SK-N-SH treated with all-trans-retinoic acid at 6 μM for 48 hours (cell line): ENCODE data around the gene ZBTB47.

ENCODE experiments used
- ATAC-seq: fragments of 200-7000 bp; cut with Tn5 transposase; 3 replicates; pipeline ENCODE4 v1.9.1; 2020; ENCODE audit warnings: mild to moderate bottlenecking, moderate library complexity
- ARNTL ChIP-seq: fragments of 450-650 bp; formaldehyde crosslinking; IDR thresholded peaks from 2 replicates; pipeline ENCODE4 v1.5.0; 2020; ENCODE audit warnings: low read depth, mild to moderate bottlenecking, moderate library complexity, borderline replicate concordance
- BACH2 ChIP-seq: fragments of 250-450 bp; sonication (Bioruptor Pico); IDR thresholded peaks from 2 replicates; pipeline ENCODE4 v1.9.0; 2021; ENCODE audit warnings: mild to moderate bottlenecking, borderline replicate concordance
- CSDC2 ChIP-seq: fragments of 250-450 bp; sonication (Bioruptor Pico); IDR thresholded peaks from 2 replicates; pipeline ENCODE4 v1.5.0; 2020; ENCODE audit warnings: mild to moderate bottlenecking, moderate library complexity
- ESRRG ChIP-seq: fragments of 250-450 bp; sonication (Bioruptor Pico); IDR thresholded peaks from 2 replicates; pipeline ENCODE4 v1.6.1; 2021; ENCODE audit warnings: mild to moderate bottlenecking
- GLIS3 ChIP-seq: fragments of 250-450 bp; sonication (Bioruptor Pico); IDR thresholded peaks from 2 replicates; pipeline ENCODE4 v1.5.0; 2020; ENCODE audit warnings: mild to moderate bottlenecking, moderate library complexity
- ISL1 ChIP-seq: fragments of 250-450 bp; sonication (Bioruptor Pico); IDR thresholded peaks from 2 replicates; pipeline ENCODE4 v2.1.2; 2022; ENCODE audit warnings: mild to moderate bottlenecking, moderate library complexity
- OSR1 ChIP-seq: fragments of 250-450 bp; sonication (Bioruptor Pico); IDR thresholded peaks from 2 replicates; pipeline ENCODE4 v1.8.0; 2022; ENCODE audit warnings: moderate library complexity, mild to moderate bottlenecking, inconsistent platforms
- PATZ1 ChIP-seq: fragments of 250-450 bp; sonication (Bioruptor Pico); IDR thresholded peaks from 2 replicates; pipeline ENCODE4 v1.8.0; 2020; ENCODE audit warnings: mild to moderate bottlenecking, moderate library complexity, borderline replicate concordance
- PPARA ChIP-seq: fragments of 250-450 bp; sonication (Bioruptor Pico); IDR thresholded peaks from 2 replicates; pipeline ENCODE4 v1.5.0; 2020; ENCODE audit warnings: mild to moderate bottlenecking, borderline replicate concordance
- SNAI2 ChIP-seq: fragments of 250-450 bp; sonication (Bioruptor Pico); IDR thresholded peaks from 2 replicates; pipeline ENCODE4 v1.5.0; 2020; ENCODE audit warnings: mild to moderate bottlenecking, moderate library complexity
- TCF4 ChIP-seq: fragments of 250-450 bp; sonication (Bioruptor Pico); IDR thresholded peaks from 2 replicates; pipeline ENCODE4 v1.8.0; 2021; ENCODE audit warnings: mild to moderate bottlenecking, moderate library complexity, borderline replicate concordance
- TOX ChIP-seq: fragments of 250-450 bp; sonication (Bioruptor Pico); IDR thresholded peaks from 2 replicates; pipeline ENCODE4 v1.8.0; 2021; ENCODE audit warnings: mild to moderate bottlenecking, moderate library complexity, borderline replicate concordance
- ZFP3 ChIP-seq: fragments of 250-450 bp; sonication (Bioruptor Pico); IDR thresholded peaks from 2 replicates; pipeline ENCODE4 v1.5.0; 2020; ENCODE audit warnings: mild to moderate bottlenecking, moderate library complexity
- ZFP30 ChIP-seq: fragments of 450-650 bp; formaldehyde crosslinking; IDR thresholded peaks from 2 replicates; pipeline ENCODE4 v1.5.0; 2022; ENCODE audit warnings: mild to moderate bottlenecking, moderate library complexity
- ZNF565 ChIP-seq: fragments of 450-650 bp; formaldehyde crosslinking; conservative IDR thresholded peaks from 2 replicates; pipeline ENCODE4 v1.5.0; 2020; ENCODE audit warnings: low read depth, mild to moderate bottlenecking, moderate library complexity
- ZNF70 ChIP-seq: fragments of 450-650 bp; formaldehyde crosslinking; IDR thresholded peaks from 2 replicates; pipeline ENCODE4 v1.5.0; 2020; ENCODE audit warnings: mild to moderate bottlenecking, moderate library complexity
- ZNF8 ChIP-seq: fragments of 450-650 bp; formaldehyde crosslinking; IDR thresholded peaks from 2 replicates; pipeline ENCODE4 v1.5.0; 2020; ENCODE audit warnings: mild to moderate bottlenecking, moderate library complexity
- TF ChIP-seq, protein P1 (sequence below): fragments of 250-450 bp; sonication (Bioruptor Pico); IDR thresholded peaks from 2 replicates; pipeline ENCODE4 v1.5.1; 2021; ENCODE audit warnings: mild to moderate bottlenecking, moderate library complexity
- TF ChIP-seq, protein P2 (sequence below): fragments of 250-450 bp; sonication (Bioruptor Pico); IDR thresholded peaks from 2 replicates; pipeline ENCODE4 v1.8.0; 2021; ENCODE audit warnings: low read depth, mild to moderate bottlenecking, moderate library complexity, borderline replicate concordance

ZBTB47 gene

DNA sequence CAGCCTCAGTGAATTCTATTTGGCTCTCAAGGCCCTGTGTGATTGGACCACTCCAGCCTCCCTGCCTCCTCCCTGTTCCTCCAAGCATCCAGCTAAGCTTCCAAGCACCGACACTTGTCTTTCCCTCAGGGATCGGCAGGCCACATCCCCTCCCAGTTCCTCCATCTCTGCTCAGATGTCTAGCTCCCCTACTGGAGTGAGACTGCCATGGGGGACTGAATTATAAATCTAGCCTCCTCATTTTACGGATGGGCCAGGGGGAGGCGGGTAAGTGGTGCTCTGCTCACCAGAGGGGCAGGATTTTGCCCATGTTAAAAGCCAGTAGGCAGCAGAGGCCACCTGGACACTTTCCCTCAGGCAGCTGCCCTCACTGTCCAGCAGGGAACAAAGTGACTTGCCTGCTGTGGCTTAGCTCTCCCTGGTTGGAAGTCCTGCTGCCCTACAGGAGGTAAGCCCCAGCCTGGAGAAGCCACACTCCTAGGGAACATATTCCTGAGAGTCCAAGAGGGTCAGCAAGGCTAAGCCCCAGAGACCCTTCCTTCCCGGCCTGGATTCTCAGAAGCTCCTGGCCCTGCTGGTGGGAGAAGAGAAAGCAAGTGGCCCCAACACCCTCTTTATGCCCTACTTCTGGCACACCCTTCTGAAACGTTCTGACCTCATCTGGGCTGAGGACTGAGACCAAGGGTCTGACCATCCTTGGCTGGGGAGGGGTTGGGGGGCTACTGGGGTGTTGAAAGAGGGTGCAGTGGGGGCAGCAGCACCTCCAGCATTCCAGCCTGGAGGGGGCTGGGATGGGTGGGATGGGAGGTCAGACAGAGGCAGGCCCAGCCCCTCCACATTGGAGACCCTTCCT is 58.2 kb downstream of the ZBTB47 start:
- no peak for ATAC-seq
- no peak for TF ChIP-seq OSR1 (CRISPR knock-in tag)
- TF ChIP-seq TOX (CRISPR knock-in tag) = no peak
- no peak for TF ChIP-seq PATZ1 (CRISPR knock-in tag)

- ATAC-seq = no peak
- no peak for TF ChIP-seq ZNF8 (CRISPR knock-in tag)
- no peak for TF ChIP-seq TCF4 (CRISPR knock-in tag)
- no peak for TF ChIP-seq ARNTL (CRISPR knock-in tag)
- no peak for TF ChIP-seq PPARA (CRISPR knock-in tag)
- TF ChIP-seq SNAI2 = no peak
- no peak for TF ChIP-seq ZFP3 (CRISPR knock-in tag)
- TF ChIP-seq, protein P1, sequence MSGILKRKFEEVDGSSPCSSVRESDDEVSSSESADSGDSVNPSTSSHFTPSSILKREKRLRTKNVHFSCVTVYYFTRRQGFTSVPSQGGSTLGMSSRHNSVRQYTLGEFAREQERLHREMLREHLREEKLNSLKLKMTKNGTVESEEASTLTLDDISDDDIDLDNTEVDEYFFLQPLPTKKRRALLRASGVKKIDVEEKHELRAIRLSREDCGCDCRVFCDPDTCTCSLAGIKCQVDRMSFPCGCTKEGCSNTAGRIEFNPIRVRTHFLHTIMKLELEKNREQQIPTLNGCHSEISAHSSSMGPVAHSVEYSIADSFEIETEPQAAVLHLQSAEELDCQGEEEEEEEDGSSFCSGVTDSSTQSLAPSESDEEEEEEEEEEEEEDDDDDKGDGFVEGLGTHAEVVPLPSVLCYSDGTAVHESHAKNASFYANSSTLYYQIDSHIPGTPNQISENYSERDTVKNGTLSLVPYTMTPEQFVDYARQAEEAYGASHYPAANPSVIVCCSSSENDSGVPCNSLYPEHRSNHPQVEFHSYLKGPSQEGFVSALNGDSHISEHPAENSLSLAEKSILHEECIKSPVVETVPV (CRISPR knock-in tag) = no peak
- TF ChIP-seq, protein P2, sequence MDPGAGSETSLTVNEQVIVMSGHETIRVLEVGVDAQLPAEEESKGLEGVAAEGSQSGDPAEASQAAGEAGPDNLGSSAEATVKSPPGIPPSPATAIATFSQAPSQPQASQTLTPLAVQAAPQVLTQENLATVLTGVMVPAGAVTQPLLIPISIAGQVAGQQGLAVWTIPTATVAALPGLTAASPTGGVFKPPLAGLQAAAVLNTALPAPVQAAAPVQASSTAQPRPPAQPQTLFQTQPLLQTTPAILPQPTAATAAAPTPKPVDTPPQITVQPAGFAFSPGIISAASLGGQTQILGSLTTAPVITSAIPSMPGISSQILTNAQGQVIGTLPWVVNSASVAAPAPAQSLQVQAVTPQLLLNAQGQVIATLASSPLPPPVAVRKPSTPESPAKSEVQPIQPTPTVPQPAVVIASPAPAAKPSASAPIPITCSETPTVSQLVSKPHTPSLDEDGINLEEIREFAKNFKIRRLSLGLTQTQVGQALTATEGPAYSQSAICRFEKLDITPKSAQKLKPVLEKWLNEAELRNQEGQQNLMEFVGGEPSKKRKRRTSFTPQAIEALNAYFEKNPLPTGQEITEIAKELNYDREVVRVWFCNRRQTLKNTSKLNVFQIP (CRISPR knock-in tag) = no peak
- TF ChIP-seq BACH2 (CRISPR knock-in tag) = no peak
- no peak for TF ChIP-seq OSR1 (CRISPR knock-in tag)
- TF ChIP-seq ISL1 = no peak
- no peak for TF ChIP-seq ZNF70 (CRISPR knock-in tag)
These were observed 58.8 kb downstream of the ZBTB47 start for GRCh38 chr3:42712344-42712648.

DNA sequence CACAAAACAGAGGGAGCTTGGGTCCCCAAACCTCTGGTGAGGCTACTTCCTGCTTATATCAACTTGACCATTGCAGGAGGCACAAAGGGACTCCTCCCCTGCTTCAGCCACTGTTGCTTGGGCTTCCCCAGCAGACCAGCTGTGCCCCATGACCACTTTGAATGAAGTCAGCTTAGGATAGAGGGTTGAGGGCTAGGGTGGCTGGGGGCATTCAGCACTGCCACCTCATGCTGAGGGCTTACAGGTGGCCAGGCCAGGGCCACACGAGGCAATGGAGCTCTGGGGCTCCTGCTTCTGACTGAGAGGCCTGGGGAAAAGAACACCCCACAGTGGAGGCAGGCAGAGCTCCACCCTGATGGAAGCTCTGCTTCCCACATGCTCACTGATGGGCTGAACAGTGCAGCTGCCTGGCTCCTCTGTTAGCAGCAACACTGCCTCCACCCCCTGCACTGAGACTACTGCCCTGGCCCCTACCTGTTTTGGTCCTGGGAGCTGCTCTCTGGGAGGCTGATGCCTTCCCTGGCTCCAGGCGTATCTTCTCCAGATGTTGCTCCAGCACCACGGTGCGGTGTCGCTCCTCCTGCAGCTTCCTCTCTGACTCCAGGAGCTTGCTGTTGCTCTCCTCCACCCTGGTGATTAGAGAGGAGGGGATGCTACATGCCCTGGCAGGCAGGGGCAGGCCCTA is 59.3 kb downstream of the ZBTB47 start:
- no peak for TF ChIP-seq ISL1
- TF ChIP-seq ESRRG (CRISPR knock-in tag) = no peak
- TF ChIP-seq, protein P1 (CRISPR knock-in tag) = no peak
- no peak for TF ChIP-seq TOX (CRISPR knock-in tag)
- TF ChIP-seq, protein P2 (CRISPR knock-in tag) = no peak
- no peak for TF ChIP-seq PATZ1 (CRISPR knock-in tag)
- TF ChIP-seq ZFP30 (CRISPR knock-in tag) = no peak
- no peak for TF ChIP-seq ZNF565
- TF ChIP-seq CSDC2 = no peak
- TF ChIP-seq TCF4 (CRISPR knock-in tag) = no peak
- TF ChIP-seq ARNTL (CRISPR knock-in tag) = no peak
- TF ChIP-seq GLIS3 (CRISPR knock-in tag) = no peak
- ATAC-seq = no peak
